PC-3 (cell line): ENCODE results near the gene ZMIZ1. TPM values are rescaled to one million over a fixed set of nuclear protein-coding genes. Genes with fewer than 3 reads are reported as not detected.

Experiments
- ATAC-seq: fragments of 200-7000 bp; cut with Tn5 transposase; 2 replicates; pipeline ENCODE4 v1.9.1; 2020; ENCODE audit warnings: mild to moderate bottlenecking, moderate library complexity
- BruUV-seq: library from RNA; stranded (reverse); fragments of 400-500 nt; replicated peaks from 2 replicates; lab custom pipeline; 2021; lab: Mats Ljungman, UMichigan
- CTCF ChIA-PET: fragments of 300-600 bp; sonication (Branson Sonifier 250); formaldehyde crosslinking; loops from one replicate; lab custom pipeline; 2022; ENCODE audit warnings: antibody characterized with exemption; lab: Charles Lee
- POLR2A ChIA-PET: fragments of 300-600 bp; sonication (Branson Sonifier 250); formaldehyde crosslinking; loops from one replicate; lab custom pipeline; 2022; ENCODE audit warnings: antibody characterized with exemption; ENCODE audit not compliant: unreplicated experiment; lab: Charles Lee
- DNase-seq: peaks from one replicate; pipeline ENCODE4 v3.0.0-alpha.2; 2015
- H2AFZ ChIP-seq: fragments of 300-600 bp; sonication (generic); 2 replicates; pipeline ENCODE4 v1.6.0; 2016; ENCODE audit warnings: antibody characterized with exemption, low read length
- H3F3A ChIP-seq: fragments of 300-600 bp; sonication (generic); one replicate; pipeline ENCODE4 v1.6.0; 2017; ENCODE audit warnings: antibody characterized with exemption, low read length, control low read depth, mild to moderate bottlenecking; ENCODE audit not compliant: unreplicated experiment
- H3K27ac ChIP-seq: fragments of 300-600 bp; sonication (generic); 2 replicates; pipeline ENCODE4 v1.5.1; 2016; ENCODE audit warnings: mild to moderate bottlenecking, low read length
- H3K27me3 ChIP-seq: fragments of 300-600 bp; sonication (generic); 2 replicates; pipeline ENCODE4 v1.6.1; 2016; ENCODE audit warnings: low read length, mixed read lengths
- H3K36me3 ChIP-seq: fragments of 300-600 bp; sonication (generic); 2 replicates; pipeline ENCODE4 v1.6.1; 2016; ENCODE audit warnings: low read depth, mixed run types, low read length, mixed read lengths
- H3K4me1 ChIP-seq: fragments of 300-600 bp; sonication (generic); 2 replicates; pipeline ENCODE4 v1.5.1; 2016; ENCODE audit warnings: low read length; ENCODE audit not compliant: insufficient read depth
- H3K4me2 ChIP-seq: fragments of 300-600 bp; sonication (generic); 2 replicates; pipeline ENCODE4 v1.6.0; 2016; ENCODE audit warnings: low read length
- H3K4me3 ChIP-seq: fragments of 300-600 bp; sonication (generic); 2 replicates; pipeline ENCODE4 v1.5.1; 2016; ENCODE audit warnings: mild to moderate bottlenecking, low read length, mixed read lengths
- H3K79me2 ChIP-seq: fragments of 300-600 bp; sonication (generic); 2 replicates; pipeline ENCODE4 v1.6.1; 2017; ENCODE audit warnings: low read length, mixed read lengths
- H3K9ac ChIP-seq: fragments of 300-600 bp; sonication (generic); 2 replicates; pipeline ENCODE4 v1.6.0; 2016; ENCODE audit warnings: mild to moderate bottlenecking, low read length
- H3K9me2 ChIP-seq: fragments of 300-600 bp; sonication (generic); replicated peaks from 2 replicates; pipeline ENCODE4 v1.6.1; 2016; ENCODE audit warnings: mixed run types, low read length, mixed read lengths
- H3K9me3 ChIP-seq: fragments of 300-600 bp; sonication (generic); 2 replicates; pipeline ENCODE4 v1.6.1; 2016; ENCODE audit warnings: low read length, mixed read lengths
- H4K20me1 ChIP-seq: fragments of 300-600 bp; sonication (generic); 2 replicates; pipeline ENCODE4 v1.6.1; 2016; ENCODE audit warnings: low read length, mixed read lengths
- CTCF ChIP-seq: fragments of 300-600 bp; sonication (generic); conservative IDR thresholded peaks from 2 replicates; pipeline ENCODE4 v1.5.1; 2017; ENCODE audit warnings: antibody characterized with exemption, low read depth, mild to moderate bottlenecking, low read length
- EZH2 ChIP-seq: fragments of 300-600 bp; sonication (generic); IDR thresholded peaks from one replicate; pipeline ENCODE4 v1.6.1; 2017; ENCODE audit warnings: antibody characterized with exemption, mild to moderate bottlenecking, low read length; ENCODE audit not compliant: unreplicated experiment
- EZH2phosphoT487 ChIP-seq: fragments of 300-600 bp; sonication (generic); IDR thresholded peaks from 2 replicates; pipeline ENCODE4 v1.6.1; 2018; ENCODE audit warnings: mild to moderate bottlenecking, antibody characterized with exemption, low read length, borderline replicate concordance
- intact Hi-C: fragments of 100-400 bp; cut with micrococcal nuclease; formaldehyde crosslinking; loops from 2 replicates; pipeline ENCODE4 v1.9.0; 2023
- total RNA-seq: library from RNA; depleted of rRNA; stranded (reverse); fragments of >200 nt; gene quantifications from 2 replicates; pipeline ENCODE4 v1.2.3, GENCODE V29; 2014

Gene ZMIZ1
- total RNA-seq, 1 experiment from 2014 or later = 55.4 TPM

GRCh38 chr10:79028451-79029010 lies 40.2 kb upstream of the ZMIZ1 start:
- no peak for DNase-seq
- H3K27ac ChIP-seq = no peak overlapping the region
- ChIA-PET CTCF (no interaction called here), POLR2A (no interaction called here)
- H3K27me3 ChIP-seq = peaks cover 28% of the 10 kb centered on the region
- no peak overlapping the region for H3K4me2 ChIP-seq
- H4K20me1 ChIP-seq = no peaks in the 10 kb centered on the region
- intact Hi-C loops = no loop called here
- no peaks in the 10 kb centered on the region for H3K79me2 ChIP-seq
- no peak overlapping the region for H3K9ac ChIP-seq
- H3F3A ChIP-seq = no peaks in the 10 kb centered on the region
- BruUV-seq = no TSS peak
- TF ChIP-seq EZH2 (no peak), CTCF (no peak), EZH2phosphoT487 (no peak)
- no peaks in the 10 kb centered on the region for H3K9me3 ChIP-seq
- H3K4me1 ChIP-seq = no peaks in the 10 kb centered on the region
- H3K9me2 ChIP-seq = no peaks in the 10 kb centered on the region
- H2AFZ ChIP-seq = no peak overlapping the region
- ATAC-seq = no peak
- H3K36me3 ChIP-seq = no peaks in the 10 kb centered on the region
- no peak overlapping the region for H3K4me3 ChIP-seq

- intact Hi-C loops = no loop called here
- Histone ChIP-seq H3K27ac (no peak overlapping the region), H3K4me3 (no peak overlapping the region), H3K27me3 (peaks cover 40% of the 10 kb centered on the region), H3K9ac (no peak overlapping the region), H3K9me2 (no peaks in the 10 kb centered on the region), H2AFZ (no peak overlapping the region), H3F3A (no peaks in the 10 kb centered on the region), H3K36me3 (no peaks in the 10 kb centered on the region), H3K9me3 (no peaks in the 10 kb centered on the region), H3K4me2 (no peak overlapping the region), H3K4me1 (no peaks in the 10 kb centered on the region), H3K79me2 (no peaks in the 10 kb centered on the region), H4K20me1 (no peaks in the 10 kb centered on the region)
- TF ChIP-seq CTCF (no peak), EZH2 (no peak), EZH2phosphoT487 (no peak)
- DNase-seq = no peak
- no peak for ATAC-seq
- ChIA-PET POLR2A (no interaction called here), CTCF (no interaction called here)
- no TSS peak for BruUV-seq
Measured at GRCh38 chr10:79029478-79030390, 39.0 kb upstream of the ZMIZ1 start.

- Histone ChIP-seq H3K4me2 (no peak overlapping the region), H3F3A (no peaks in the 10 kb centered on the region), H3K79me2 (no peaks in the 10 kb centered on the region), H3K4me1 (no peaks in the 10 kb centered on the region), H3K27me3 (peaks cover 50% of the 10 kb centered on the region), H3K36me3 (no peaks in the 10 kb centered on the region), H3K4me3 (no peak overlapping the region), H3K9me3 (no peaks in the 10 kb centered on the region), H3K9me2 (no peaks in the 10 kb centered on the region), H4K20me1 (no peaks in the 10 kb centered on the region), H2AFZ (no peak overlapping the region), H3K27ac (no peak overlapping the region), H3K9ac (no peak overlapping the region)
- CTCF ChIA-PET = no interaction called here
- intact Hi-C loops = no loop called here
- DNase-seq (no peak), ATAC-seq (no peak)
- POLR2A ChIA-PET = no interaction called here
- no TSS peak for BruUV-seq
- TF ChIP-seq CTCF = no peak
- no peak for TF ChIP-seq EZH2
- TF ChIP-seq EZH2phosphoT487 = no peak
Measured at GRCh38 chr10:79030705-79031104, 38.1 kb upstream of the ZMIZ1 start.
